ENCODE results near the gene CHRNA9.

The CHRNA9 gene

DNA sequence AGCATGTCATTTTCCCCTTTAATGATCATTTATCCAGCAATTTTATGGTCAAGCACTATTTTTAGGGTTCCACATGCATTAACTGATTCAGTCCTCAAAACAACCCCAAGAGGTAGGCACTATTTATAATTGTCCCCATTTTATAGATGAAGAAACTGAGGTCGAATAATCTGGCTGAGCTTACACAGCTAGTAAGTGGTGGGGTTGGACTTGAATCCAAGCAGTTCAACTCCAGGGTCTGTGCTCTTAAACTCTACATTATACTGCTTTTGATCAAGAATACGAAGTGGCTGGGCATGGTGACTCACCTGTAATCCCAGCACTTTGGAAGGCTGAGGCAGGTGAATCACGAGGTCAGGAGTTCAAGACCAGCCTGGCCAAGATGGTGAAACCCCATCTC lies 3.2 kb upstream of the CHRNA9 start:
- TF ChIP-seq, protein P1, sequence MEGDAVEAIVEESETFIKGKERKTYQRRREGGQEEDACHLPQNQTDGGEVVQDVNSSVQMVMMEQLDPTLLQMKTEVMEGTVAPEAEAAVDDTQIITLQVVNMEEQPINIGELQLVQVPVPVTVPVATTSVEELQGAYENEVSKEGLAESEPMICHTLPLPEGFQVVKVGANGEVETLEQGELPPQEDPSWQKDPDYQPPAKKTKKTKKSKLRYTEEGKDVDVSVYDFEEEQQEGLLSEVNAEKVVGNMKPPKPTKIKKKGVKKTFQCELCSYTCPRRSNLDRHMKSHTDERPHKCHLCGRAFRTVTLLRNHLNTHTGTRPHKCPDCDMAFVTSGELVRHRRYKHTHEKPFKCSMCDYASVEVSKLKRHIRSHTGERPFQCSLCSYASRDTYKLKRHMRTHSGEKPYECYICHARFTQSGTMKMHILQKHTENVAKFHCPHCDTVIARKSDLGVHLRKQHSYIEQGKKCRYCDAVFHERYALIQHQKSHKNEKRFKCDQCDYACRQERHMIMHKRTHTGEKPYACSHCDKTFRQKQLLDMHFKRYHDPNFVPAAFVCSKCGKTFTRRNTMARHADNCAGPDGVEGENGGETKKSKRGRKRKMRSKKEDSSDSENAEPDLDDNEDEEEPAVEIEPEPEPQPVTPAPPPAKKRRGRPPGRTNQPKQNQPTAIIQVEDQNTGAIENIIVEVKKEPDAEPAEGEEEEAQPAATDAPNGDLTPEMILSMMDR (IDR thresholded peaks at IDR 0.05; ENCODE audit: low read depth, low read length), result no peak

DNA sequence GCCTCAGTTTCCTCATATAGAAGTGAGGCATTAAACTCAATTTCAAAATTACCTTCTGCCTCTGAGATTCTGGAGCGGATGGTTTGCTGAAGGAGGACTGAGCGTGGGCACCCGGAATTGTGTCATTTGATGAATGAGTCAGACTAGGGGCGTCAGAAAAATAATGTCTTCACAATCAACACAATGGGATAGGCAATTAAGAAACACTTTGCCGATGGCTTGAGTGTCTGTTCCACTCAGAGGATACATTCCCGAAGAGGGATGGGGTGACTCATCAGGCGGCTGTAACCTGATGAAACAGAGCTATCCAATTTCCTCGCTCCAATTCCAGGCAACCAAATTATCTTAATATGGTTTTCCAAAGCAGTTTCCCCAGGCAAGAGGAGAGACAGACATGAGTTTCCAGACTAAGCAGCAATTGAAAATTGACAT lies 1.2 kb upstream of the CHRNA9 start:
- no peak overlapping the region for H3K4me3 ChIP-seq (ENCODE audit: low read depth, low read length)
- TF ChIP-seq, protein P1 (IDR thresholded peaks at IDR 0.05; ENCODE audit: low read depth, low read length), result no peak

More for the DNA sequence above, 3.2 kb upstream of the CHRNA9 start:
- no peak overlapping the region for H3K4me3 ChIP-seq (ENCODE audit: low read depth, low read length)

DNA sequence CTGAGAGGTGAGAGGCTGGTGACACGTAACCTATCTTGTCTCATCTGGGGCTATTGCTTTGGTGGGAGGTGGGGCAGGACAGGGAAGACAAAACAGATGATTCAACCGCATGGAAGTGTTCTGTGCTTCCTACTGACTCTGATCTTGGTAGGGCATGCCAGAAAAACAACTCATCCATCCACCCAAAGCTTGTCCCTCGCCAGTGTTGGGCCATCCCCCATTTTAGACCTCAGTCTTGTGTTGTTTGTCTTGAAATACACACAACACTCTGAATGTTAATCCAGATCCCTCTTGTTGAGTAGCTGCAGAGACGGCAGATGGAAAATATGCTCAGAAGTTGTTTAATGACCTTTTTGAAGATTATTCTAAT lies 377 bp downstream of the CHRNA9 start:
- TF ChIP-seq, protein P1 (IDR thresholded peaks at IDR 0.05; ENCODE audit: low read depth, low read length), result no peak
- H3K4me3 ChIP-seq (ENCODE audit: low read depth, low read length), result no peak overlapping the region

DNA sequence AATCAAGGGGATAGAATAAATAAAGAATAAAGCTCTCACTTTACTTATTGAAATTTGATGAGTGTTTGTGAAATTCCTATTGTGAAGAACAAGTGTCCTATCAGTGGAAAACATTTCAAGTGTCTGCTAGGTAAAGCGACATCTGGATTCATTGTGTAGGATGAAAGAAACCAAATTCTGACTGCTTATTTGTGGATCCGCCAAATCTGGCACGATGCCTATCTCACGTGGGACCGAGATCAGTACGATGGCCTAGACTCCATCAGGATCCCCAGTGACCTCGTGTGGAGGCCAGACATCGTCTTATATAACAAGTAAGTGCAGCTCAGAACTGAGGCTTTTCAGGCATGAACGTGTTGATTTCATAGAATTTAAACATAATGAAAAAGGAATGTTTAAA lies 1.9 kb downstream of the CHRNA9 start:
- TF ChIP-seq, protein P1 (IDR thresholded peaks at IDR 0.05; ENCODE audit: low read depth, low read length), result no peak
- H3K4me3 ChIP-seq (ENCODE audit: low read depth, low read length), result no peak overlapping the region

DNA sequence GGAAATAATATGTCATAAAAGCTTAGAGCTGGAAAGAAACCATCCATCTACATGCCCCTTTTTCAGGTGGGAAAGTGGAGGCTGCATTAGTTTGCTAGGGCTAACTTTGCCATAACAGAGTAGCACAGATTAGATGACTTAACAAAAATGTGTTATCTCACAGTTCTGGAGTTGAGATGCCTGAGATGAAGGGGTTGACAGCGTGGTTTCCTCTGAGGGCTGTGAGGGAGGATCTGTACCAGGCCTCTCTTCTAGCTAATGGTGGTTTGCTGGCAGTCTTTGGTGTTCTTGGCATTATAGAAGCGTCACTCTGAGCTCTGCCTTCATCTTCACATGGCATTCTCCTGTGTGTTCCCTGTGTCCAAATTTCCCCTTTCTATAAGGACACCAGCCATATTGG lies 2.4 kb downstream of the CHRNA9 start:
- H3K4me3 ChIP-seq (ENCODE audit: low read depth, low read length), result no peak overlapping the region
- TF ChIP-seq, protein P1 (IDR thresholded peaks at IDR 0.05; ENCODE audit: low read depth, low read length), result no peak

DNA sequence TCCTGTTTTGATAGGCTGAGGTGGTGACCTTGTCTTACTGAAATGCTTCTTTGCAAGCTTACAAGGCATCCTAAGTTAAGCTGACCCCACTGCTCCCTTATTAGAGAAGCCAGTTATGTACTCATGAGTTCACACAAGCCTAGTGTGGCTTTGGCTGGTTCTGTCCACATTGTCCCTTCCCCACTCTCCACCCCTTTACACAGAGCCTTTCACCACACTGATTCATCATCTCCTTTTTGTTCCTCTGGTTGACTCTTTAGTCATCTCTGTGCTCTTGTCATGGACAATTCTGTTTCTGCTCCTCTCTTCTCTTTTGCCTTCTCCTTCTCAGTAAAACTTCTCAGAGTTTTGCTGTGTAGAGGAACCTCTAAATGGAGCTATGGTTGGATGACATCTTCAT lies 4.9 kb downstream of the CHRNA9 start:
- TF ChIP-seq, protein P1 (IDR thresholded peaks at IDR 0.05; ENCODE audit: low read depth, low read length), result no peak
- H3K4me3 ChIP-seq (ENCODE audit: low read depth, low read length), result no peak overlapping the region

DNA sequence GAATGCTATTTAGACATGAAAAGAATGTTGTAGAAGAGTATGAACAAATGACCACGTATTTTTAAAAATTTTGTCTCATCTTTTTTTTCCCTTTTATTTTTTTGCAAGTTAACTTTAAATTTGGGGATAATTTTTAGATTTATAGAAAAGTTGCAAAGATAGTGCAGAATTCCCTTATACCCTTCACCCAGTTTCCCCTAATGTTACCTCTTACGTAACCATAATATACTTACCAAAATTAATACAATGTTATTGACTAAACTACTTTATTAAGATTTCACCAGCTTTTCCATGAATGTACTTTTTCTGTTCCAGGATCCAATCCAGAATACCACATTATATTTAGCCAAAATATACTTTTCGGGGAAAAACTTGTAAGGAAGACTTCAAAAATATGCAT lies 12.3 kb downstream of the CHRNA9 start:
- H3K4me3 ChIP-seq (ENCODE audit: low read depth, low read length), result no peak overlapping the region
- TF ChIP-seq, protein P1 (IDR thresholded peaks at IDR 0.05; ENCODE audit: low read depth, low read length), result no peak
